Measurements from ENCODE around the gene DOCK11. TPM values are rescaled to one million over a fixed set of nuclear protein-coding genes. Genes with fewer than 3 reads are reported as not detected.

Gene DOCK11
- 1.7 and 2.2 TPM in 2 replicates for total RNA-seq

DNA sequence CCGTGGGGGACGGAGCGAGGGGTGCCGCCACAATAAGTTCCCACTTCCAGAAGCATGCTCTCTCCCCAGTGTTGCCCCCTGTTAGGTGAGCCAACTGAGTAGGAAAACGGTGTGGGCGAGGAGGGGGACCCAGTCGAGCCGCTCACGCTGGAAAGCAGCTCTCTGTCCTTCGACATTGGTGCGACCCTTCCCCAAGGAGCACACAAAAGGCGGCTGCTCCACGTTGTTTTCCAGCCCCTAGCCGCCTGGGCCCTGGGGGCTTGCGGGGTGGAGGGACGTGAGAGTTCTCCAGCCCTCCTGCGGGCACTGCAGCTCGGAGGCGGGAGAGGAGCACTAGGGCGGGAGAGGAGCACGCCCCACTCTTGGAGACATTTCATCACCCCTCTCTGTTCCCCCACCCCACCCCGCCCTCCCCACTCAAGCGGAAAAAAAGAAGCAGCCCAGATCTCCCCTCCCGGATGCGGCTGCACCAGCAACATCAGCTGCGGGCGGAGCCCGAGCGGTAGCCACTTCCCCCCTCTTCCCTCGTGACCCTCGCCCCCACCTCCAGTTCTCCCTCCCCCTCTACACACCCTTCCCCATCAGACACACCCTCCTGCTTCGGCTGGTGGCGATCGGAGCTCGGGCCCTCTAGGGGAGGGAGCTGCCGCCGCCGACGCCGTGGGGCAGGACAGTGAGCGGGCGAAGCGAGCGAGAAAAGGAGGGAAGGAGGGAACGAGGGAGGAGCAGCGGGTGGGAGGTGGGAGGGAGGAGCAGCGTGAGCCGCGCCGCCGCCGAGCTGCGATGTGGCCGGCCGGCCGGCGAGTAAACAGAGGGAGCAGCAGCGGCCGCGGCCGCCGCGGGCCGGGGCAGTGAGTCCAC lies at the start of gene DOCK11:
DOCK11 (plus strand) TSS at position 755 of the 861 bp plus-strand sequence. CDS start 157 bp downstream, outside the sequence.

DNA sequence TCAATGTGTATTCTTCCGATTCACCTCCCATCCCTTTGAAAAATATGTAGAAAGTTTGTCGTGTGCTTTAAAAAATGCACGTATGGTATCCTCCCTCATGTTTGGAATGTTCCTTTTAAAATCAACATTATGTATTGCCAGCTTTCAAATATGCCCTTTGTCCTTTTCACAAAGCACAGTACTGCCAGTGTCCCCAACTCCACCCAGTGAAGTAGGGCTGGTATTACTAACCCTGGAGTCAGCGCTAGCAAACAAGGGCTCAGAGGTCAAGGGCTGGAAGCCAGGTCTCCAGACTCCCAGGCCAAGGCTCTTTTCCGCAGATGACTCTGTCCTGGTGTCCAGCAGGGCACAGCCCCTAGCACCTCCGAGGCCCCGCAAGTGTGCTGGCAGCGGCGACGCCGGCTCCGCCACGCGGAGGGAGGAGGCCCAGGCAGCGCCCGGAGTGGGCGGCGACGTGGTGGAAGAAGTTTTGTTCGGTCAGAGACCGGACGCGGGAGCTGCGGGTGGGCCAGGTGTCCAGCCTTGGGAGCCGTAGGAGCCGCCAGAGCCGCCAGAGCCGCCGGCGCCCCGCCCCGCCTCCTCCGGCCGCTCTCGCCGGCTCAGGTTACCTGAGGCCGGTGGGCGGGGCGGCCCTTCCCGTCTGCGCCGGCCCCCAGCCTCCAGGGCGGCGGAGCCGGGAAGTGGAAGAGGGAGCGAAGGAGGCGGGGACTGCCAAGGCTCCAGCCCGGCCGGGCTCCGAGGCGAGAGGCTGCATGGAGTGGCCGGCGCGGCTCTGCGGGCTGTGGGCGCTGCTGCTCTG lies 231.5 kb downstream of the DOCK11 start, which contains the start of gene IL13RA1:
IL13RA1 (plus strand) TSS at position 720 of the 799 bp plus-strand sequence; CDS start at position 753, 33 bp downstream.

Small RNA genes within 50 kb of the gene (small RNA-seq; reads per million reads assigned to genes)
- not detected for gene RF00019

Other genes starting within 250 kb of the DOCK11 start
- gene WDR44, start 149.7 kb upstream of the DOCK11 start, total RNA-seq, result 33.2 and 33.5 TPM in 2 replicates
- gene IL13RA1, start 231.8 kb downstream of the DOCK11 start, total RNA-seq, result 57.3 and 62.5 TPM in 2 replicates